GM21526 (cell line): ENCODE measurements around the gene CELA1.
A peak's percentile ranks its signal among the peaks of the same experiment; 100 is the strongest.

Source experiments
- ATAC-seq: cut with Tn5 transposase; IDR thresholded peaks from one replicate; pipeline ENCODE4 v1.9.1; 2021; ENCODE audit warnings: moderate library complexity; ENCODE audit not compliant: unreplicated experiment, low FRiP score

CELA1 gene

DNA sequence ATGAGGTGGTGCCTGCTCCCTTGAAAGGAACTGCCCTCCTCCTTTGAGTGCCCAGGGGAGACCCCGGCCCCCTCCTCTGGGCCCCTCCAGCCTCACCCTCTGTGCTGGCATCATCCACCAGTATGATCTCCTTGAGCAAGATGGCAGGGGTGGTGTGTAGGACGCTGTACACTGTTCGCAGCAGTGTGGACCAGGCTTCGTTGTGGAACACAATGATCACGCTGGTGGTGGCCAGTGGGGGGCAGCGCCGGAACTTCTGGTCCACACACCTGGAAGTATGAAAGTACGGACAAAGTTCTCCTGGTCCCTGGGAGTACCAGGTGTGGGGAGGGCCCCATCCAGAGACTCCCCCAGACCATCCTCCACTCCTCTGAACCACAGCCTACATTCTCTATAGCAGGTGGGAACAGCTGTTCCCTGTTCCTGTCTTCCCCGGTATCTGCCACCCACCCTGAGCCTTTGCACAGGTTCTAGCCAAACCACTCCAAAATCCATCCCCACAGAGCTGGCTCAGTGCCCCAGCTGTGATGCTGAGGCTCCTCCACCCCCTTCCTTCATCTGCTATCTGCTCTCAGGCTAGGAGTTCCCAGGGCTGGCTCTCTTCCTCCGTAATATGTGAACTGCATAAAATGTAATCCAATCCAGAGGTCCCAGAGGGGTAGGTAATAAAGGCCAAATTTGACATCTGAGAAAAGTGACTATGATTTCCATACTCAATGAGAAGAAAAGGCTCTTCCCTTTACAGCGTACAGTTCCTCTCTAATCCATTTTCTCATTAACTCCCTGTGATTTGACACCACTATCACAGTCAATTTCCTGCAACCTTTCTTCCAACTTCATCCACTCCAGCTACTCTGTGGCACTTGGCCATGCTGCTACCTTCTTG is 30.9 kb upstream of the CELA1 start:
- ATAC-seq, result no peak

DNA sequence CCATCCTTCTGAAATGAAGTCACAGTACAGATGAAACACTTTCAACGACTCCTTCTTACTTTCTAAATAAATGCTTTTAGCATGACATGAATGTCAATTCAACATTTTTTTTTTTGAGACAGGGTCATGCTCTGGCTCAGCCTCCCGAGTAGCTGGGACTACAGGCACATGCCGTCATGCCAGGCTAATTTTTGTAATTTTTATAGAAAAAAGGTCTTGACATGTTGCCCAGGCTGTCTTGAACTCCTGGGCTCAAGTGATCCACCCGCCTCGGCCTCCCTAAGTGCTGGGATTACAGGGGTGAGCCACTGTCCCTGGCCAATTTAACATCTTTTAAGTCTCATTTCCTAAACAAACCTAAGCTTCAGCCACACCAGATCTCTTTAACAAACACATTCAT is 28.4 kb upstream of the CELA1 start:
- ATAC-seq, result no peak

DNA sequence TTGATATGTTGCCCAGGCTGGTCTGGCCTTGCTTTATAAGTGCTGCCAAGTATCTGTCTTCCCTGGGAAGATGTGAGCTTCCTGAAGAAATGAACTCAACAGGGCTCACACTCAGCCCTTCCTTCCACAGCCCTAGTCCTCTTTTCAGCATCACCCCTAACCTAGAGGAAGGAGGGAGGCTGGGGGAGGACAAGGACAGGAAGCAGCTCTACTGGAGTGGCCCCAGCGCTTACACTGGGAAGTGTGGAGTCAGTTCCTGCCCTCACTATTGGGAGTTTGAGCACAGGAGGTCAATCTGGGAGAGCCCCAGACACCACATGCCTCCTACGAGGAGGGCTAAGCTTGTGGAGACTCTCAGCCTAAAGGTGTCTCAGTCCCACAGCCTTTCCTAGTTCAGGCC is 27.9 kb upstream of the CELA1 start:
- ATAC-seq, result no peak

DNA sequence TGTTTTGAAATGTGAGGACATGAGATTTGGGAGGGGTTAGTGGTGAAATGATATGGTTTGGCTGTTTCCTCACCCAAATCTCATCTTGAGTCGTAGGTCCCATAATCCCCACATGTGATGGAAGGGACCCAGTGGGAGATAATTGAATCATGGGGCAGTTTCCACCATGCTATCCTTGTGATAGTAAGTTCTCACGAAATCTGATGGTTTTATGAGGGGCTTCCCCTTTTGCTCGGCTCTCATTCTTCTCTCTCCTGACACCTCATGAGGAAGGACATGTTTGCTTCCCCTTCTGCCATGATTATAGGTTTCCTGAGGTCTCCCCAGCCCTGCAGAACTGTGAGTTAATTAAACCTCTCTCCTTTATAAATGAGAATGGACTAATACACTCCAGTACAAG is 26.7 kb upstream of the CELA1 start:
- ATAC-seq, result no peak

DNA sequence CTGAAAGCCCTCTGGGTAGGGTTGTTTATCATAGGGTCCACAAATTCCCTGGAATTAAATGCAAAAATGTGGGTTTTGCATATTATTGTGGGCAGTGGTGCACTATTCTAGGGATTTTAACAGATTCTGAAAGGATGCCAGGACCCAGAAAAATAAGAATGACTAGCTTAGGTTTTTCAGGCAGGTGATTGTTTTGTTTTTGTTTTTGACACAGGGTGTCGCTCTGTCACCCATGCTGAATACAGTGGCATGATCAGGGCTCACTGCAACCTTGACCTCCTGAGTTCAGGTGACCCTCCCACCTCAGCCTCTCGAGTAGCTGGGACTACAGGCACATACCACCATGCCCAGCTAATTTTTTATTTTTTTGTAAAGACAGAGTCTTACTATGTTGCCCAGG is 25.5 kb upstream of the CELA1 start:
- no peak for ATAC-seq

DNA sequence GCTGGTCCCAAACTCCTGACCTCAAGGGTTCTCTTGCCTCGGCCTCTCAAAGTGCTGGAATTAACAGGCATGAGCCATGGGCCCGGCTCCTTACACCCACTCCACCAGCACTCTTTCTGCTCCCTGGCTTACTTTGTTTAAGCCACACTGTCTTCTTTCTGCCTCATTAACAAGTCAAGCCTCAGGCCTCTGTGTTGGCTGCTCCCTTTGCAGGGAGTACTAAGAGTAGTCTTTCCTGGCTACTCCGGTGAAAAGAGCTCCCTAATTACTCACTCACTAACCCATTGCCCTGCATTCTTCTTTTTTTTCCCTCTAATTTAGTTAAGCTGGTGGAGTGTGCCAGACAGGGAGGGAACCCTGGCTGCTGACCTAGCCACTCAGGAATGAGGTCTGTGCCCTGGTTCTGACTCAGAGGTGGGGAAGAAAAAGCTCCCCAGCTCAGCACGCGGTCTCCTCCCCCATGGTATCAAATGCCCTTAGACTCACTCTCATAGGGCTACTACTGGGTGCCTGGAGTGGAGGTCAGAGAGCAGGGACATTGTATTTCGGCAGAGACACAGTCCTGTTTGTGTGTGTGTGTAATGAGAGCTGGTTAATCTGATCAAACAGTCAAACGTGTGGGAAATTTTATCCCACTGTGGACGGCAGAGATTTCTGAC is 24.9 kb upstream of the CELA1 start:
- ATAC-seq, result no peak

DNA sequence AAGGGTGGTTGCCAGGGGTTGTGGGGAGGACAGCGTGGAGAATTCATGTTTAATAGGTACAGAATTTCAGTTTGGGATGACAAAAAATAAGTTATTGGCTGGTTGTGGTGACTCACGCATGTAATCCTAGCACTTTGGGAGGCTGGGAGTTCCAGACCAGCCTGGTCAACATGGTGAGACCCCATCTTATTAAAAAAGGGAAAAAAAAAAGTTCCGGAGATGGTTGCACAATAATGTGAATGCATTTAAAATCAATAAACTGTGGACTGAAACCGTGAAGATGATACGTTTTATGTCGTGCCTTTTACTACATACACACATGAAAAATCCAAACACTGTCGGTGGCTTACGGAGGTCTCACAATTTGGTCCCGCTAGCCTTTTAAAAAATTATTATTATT is 24.2 kb upstream of the CELA1 start:
- no peak for ATAC-seq

DNA sequence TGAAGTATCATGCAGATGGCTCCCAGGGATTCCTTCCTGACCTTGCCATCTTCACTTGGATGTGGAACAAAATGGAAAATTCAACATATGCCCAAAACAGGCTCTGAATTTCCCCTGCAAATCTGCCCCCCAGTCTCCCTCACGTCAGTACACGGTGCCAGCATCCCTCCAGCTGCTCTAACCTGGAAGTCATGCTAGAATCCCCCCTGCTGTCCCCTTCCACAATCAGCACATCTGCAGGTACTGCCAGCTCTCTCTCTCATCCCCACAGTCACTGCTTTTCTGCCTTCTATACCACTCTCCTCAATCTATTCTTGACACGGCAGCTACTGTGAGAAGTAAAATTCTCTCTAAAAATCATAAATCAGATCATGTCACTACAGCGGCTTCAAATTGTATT is 23.1 kb upstream of the CELA1 start:
- ATAC-seq, result no peak

DNA sequence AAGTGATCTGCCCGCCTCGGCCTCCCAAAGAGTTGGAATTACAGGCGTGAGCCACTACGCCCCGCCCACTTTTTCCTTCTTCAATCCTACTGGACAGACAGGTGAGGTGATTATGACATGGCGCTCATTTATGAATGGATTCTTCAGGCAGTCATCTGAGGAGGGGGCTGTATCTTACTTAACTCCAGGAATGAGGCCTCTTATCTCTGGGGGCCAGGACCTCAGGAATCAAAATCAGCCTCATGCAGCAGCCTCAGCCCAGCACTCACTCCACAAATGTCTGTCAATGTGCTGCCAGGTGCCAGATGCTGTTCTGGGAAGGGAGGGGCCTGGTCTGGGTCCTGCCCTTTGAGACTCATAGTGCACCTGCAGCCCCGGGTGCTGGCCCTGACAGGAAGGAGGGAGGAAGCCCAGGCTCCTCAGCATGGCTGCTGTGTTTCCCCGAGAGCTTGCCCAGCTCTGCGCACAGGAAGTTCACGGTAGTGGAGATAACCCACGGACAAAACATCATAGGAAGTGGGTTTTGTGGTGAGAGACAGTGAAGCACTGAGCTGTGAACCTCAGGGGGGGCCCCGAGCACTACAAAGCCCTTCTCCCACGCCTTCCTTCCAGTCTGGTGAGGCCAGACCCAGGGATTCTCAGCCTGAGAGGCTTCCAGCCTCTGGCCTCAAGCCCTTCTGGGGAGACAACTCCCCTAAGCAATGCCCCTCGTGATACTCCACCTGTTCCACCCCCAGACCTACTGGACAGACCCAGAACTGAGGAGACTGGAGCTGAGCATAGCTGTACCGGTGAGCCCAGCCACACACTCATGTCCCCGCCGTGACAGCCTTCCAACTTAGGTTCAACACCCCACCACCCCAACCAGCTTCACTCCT is 22.4 kb upstream of the CELA1 start:
- ATAC-seq, result peak; percentile 94

DNA sequence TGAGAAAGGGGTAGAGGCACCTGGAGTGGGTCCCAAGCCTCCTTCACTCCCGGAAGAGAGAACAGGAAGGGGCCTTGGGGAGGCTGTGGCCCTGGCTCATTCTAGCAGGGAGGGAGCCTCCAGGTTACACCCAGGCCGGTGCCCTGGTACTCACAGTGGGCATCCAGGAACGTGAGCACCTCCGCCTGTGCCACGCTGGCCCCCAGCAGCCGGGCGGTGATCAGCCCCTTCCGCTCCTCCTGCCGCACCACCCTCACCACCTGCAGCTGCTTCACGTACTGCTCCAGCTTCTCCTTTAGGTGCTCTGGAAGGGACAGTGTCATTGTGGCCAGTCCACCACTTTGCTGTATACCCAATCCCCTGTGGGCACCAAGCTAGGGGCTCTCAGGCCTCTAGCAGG is 18.8 kb upstream of the CELA1 start:
- ATAC-seq, result no peak

DNA sequence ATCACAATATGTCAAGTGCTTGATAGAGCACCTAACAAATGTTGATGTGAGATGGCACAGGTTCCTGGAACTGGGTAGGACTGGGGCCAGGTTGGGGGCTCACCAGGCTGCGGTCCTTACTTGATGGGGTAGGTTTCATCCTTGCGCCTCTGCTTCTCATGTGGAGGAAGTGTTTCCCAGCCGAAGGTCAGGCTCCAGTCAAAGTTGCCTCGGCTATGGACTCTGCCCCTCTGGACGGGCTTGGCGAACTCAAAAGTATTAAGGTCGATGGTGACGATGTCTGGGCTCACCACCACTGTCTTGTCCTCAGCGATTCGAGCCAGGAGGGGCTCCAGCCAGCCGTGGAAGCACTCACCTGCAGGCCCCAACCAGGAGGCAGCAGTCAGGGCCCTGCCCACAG is 17.5 kb upstream of the CELA1 start:
- ATAC-seq, result no peak

DNA sequence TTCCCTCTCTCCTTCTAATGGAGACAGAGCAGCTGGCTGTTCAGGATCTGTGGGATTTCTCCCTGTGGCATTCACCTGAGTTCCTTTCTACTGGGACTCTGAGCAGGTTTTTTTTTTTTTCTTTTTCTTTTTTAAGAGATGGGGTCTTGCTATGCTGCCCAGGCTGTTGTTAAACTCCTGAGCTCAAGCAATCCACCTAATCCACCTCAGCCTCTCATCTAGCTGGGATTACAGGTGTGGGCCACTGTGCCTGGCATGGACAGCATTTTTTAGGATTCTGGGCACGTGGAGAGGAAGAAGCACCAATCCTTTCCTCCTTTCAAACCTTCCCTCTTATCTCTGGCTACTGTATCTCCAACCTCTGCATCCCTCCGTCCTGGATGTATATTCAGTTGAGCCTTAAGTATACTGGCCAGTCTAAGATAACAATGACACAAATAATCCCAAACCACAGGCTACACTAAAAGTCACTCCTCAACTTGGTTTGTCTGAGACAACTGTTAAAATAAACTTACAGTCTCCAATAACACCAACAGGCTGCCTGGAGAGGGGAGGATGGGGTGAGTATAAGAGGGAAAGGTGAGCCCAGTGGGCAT is 16.4 kb upstream of the CELA1 start:
- no peak for ATAC-seq

DNA sequence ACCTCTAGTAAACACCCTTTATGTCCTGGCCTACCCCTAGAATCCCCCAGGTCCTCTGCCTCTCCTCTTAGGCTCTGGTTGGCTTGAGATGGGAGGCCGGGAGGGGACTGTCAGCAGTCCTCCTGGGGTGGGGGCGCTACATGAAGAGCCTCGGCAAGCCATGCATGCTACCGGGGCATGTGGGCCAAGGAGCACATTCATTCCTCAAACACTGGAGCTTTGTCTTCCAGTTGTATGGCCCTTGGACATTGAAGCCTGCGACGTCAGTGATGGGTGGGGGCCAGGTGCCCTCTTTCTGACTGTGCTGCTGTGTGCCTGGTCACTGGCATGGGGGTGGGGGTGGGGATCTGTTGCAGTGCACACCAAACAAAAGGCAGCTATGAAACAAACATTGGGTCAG is 15.8 kb upstream of the CELA1 start:
- ATAC-seq, result no peak

DNA sequence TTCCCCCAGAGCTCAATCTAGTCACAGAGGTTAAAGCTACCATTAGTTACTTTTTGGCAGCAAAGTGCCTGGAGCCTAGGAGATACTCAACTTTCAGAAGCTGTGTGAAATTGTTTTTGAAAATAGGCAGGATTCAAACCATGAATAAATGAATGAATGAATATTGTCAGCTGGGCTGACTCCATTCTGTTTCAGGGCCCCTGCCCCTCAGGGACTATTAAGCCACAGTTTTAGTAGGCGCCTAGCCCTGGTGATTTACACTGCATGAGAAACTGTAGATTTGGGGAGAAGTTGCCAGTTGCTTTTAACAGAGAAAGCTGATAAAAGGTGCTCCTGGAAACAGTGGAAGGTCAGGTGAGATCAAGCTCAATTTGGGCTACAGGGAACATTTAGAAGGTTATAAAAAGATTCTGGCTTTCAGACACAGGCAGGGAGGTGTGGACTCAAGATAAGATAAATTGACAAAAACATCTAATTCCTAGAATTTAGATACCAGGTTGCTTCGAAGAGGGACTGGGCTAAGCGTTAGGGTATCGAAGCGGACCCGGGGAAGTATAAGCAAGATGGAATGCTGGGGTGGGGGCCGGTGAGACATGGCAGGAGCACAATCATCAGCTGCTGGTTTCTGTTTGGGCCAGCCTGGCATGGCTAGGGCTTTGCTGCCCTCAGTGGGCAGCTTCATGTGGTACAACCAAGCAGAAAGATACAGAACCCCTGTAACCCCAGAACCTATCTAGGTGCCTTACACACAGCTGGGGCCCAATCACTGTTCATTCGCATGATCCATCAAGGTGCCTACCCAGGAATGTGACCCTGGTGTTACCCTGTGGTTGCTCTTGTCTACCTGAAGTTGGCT is 14.9 kb upstream of the CELA1 start:
- ATAC-seq, result no peak

DNA sequence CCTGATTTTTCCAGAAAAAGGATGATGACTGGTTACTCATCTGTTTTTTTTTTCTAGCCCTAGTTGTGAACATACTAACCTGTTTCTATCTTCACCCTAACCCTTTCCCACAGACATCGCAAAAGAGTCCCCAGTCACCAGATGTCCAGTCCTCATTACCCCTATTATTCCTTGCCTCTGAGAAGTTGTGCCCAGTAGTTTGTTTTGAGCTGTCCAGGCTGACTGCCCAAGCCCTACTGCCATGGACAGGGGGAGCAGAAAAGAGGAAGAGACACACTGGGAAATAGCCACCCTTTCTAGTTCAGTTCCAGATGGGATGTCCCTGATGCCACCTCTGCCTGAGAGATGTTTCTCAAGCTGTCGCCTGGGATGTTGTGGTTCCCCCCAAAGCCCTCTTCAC is 13.8 kb upstream of the CELA1 start:
- no peak for ATAC-seq

DNA sequence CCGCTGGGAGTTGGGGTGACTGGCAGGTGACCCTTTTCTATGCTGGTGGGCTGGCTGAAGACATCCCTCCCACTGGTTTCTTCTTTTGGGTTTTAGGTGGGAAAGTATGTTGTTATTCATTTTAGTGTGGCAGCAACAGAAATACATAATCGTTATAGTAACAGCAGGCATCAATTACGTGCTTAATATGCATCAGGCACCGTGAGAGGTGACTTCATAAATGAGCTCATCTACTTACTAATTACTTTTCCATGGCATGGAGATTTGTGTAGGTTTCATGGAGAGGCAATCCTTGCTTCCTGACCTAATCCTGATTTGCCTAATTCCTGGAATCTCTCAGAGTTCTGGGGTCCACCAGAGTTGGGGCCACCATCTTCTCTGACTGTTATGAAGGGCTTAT is 13.4 kb upstream of the CELA1 start:
- ATAC-seq, result no peak

DNA sequence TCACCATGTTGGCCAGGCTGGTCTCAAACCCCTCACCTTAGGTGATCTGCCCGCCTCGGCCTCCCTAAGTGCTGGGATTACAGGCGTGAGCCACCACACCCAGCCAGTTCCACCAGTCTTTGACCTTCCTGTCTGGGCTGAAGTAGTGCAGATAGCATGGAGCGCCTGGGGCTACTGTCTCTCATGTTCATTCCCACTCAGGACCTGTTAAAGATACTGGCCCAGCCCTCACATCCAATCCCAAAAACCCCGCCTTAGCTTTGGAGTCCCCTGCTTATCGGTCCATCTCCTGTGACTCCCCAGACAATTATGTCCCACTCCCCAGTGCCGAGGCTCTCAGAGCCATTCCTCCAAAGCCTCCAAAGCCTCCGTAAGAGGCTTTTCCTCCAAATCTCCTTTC is 12.0 kb upstream of the CELA1 start:
- ATAC-seq, result no peak

DNA sequence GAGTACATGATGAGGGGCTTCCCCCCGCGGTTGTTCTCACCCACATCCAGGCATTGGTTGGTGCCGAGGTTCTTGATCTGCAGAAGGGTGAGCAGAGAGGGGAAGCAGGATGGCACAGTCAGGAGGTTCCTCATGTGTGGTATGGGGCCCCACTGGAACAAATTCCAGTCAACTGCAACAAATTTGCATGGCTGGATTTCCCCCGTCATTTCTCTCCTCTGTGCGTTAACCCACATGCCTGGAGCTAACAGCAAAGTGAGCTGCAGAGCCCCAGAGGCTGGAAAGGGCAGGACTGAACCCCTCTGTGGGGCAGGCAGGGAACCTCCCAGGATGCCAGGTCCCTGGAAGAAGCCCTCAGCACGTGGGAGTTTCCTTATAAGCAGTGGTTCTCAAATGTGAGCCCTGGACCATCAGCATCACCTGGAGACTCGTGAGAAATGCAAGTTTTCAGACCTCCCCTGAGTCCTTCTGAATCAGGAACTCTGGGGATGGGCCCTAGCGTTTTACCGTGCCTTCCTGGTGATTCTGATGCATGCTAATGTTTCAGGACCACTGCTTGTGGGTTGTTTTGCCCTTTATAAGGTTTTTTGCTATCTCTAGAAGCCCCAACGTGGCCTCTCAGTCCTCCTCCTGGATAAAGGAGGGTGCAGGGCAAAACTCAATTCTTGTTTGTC is 11.0 kb upstream of the CELA1 start:
- no peak for ATAC-seq

DNA sequence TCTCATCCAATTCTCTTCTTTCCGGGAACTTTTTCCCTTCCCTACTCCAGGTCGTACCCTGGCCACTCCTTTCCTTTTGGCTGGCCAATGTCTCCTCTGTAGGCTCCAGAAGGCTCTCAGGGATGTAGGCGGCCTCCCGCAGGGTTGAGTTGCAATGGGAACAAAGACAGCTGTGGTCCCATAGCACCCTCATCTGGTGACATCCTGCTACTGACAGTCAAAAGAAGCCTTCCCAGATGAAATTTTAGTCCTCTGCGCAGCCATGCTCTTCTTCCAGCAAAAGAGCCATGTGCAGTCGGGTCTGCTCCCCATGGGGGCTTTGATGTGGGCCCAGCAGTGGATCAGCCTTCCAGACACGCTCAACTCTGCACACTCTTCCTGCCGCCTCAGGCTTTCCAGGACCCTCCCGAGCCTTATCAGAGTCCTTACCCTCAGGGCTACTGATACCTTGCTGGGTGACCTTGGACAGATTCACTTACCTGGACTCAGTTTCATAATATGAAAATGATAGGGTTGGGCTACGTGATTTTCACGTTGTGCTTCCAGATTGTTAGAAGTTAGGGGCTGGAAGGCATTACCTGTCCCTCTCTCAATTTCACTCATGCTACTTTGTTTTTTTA is 5.5 kb upstream of the CELA1 start:
- no peak for ATAC-seq
